NCI-H128 (cell line): Measurements from ENCODE around the gene NDUFB2.
A peak's percentile ranks its signal among the peaks of the same experiment; 100 is the strongest.
"Not testable (repeated sequence)": the region's sequence is repeated elsewhere in the genome, so short reads cannot be mapped to it uniquely, and the experiment has no call there.

ENCODE experiments used
- DNase-seq: peaks from one replicate; lab custom pipeline; 2025; ENCODE audit not compliant: unreplicated experiment; lab: John Stamatoyannopoulos, UW

NDUFB2 gene

DNA sequence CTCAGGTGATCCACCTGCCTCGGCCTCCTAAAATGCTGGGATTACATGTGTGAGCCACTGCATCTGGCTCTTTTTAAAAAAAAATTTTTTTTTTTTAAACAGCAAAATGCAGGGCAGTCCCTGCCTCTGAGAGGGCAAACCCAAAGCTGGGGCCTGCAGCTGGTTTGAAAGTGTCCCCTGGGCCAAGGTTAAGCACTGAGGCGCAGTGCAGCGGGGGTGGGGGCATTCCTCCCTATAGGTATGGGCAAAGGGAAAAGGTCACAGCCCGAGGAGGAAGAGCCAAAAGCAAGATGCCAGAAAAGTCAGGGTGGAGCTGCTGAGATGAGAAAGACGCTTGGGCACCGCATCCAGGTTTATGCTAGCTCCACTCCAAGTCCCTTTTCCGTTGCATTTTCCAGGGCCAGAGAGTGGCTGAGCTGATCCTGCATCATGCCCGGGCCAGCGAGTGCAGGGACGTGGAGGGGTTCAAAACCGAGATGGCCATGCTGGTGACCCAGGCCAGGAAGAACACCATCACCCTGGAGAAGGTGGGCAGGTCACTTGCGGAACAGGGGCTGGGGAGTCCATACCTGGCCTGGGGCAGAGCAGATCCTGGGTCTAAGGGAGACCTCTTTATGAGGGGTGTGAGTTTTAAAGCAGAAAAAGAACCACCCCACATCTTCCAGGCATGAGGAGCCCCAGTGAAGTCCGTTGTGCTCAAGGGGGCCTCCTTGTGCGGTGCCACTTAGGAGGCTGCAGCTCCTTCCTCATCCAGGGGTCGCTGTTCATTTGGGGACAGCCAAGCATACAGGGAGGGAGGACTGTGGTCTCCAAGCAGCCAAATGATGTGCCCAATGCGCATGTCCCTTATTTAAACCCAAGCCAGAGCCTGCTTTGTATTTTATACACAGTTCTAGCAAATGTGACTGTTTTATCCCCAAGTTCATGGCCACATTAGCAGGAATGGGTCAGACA, 7.0 kb upstream of the NDUFB2 start:
- no peak for DNase-seq

DNA sequence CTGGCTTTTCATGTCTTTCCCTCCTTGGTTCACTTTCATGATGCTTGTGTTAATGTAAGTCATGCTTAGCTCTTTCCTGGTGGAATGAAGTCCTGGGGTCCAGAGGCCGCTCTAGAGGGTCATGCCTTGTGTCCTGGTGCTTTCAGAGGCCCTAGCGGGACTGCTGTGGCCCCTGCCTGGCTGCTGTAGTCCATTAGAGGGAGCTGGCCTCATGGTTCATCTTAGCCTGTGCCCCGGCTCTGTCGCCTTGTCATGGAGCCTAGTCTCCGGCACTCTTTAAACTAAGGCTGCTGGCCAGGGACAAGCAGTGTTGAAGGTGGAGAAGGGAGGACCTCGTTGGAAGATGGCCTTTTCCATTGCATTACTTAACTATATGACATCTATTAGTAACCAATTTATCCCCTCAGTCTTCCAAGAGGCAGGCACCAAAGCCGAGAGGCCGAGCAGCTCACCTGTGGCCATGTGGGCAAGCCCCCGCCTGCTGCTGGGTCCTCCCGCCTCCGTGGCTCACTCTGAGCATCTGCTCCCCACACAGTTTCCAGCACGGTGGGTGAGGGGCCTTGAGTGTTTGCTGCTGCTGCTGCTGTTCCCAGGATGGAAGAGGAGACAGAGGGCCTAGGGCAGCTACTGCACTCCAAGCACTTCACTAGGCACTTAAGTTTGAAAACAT, 5.0 kb upstream of the NDUFB2 start:
- no peak for DNase-seq

DNA sequence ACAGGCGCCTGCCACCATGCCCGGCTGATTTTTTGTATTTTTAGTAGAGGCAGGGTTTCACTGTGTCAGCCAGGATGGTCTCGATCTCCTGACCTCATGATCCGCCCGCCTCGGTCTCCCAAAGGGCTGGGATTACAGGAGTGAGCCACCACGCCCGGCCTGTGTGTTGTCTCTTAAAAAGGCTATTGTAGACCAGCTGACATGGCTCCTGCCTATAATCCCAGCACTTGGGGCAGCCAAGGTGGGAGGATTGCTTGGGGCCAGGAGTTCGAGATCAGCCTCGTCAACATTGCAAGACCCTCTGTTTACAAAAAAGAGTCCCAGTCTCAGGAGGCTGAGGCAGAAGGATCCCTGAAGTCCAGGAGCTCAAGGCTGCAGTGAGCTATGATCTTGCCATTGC, 2.7 kb upstream of the NDUFB2 start:
- DNase-seq = not testable (repeated sequence)

DNA sequence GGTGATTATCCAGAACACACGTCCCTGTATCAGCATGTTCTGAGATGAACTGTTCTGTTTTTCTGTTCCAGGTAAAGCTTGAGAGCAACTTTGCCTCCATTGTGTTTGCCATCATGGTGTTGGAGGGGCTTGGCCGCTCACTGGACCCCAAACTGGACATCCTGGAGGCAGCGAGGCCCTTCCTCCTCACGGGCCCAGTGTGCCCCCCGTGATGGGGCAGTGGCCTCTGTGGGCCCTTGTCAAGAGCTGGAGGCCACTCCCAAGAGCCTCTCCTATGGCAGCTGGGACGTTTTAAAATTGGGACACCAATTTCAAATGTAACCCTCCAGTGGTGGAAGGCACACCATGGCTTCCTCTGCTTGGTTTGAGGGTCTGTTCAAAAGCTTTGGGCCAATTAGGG, 1.9 kb upstream of the NDUFB2 start:
- no peak for DNase-seq

DNA sequence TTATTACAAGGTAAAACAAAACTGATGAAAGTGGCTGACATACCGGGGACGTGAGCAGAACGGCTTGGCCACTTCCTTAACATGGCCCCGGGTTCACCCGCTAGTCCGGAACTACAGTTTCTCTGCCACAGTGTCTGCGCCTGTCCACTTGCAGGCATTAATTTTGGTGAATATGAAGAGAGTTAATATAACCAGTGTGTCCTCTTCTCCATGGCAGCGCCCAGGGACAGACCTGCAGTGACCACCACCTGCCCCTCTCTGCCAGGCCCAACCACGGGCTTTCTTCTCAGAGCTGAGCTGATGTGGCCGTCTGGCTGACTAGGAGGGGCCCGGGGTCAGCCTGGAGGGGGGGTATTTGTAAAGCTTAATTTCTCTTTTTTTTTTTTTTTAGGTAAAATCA, 1.1 kb upstream of the NDUFB2 start:
- no peak for DNase-seq

DNA sequence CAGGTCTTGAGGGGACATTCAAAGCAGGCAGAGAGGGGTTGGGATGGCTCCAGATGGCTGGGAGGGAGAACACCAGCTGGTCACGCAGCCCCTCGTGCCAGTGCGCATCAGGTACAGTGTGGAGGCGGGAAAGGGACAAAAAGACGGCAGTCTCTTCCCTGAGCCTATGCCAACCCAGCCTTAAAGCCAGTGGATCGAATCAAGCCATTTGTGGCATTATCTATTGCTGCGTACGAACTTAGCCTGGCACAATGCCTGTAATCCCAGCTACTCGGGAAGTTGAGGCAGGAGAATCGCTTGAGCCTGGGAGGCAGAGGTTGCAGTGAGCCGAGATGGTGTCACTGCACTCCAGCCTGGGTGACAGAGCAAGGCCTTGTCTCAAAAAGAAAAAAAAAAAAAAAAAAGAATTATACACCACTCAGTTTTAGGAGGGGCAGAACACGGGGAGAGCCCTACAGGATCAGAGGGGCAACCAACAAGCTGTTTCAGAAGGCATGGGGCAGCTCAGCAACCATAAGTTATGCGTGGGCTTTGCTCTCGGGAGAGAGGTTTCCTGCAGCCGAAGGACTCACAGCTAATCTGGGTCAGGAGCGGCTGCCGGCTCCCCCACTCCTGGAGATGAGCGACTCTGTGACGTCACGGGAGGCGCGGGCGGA, 356 bp upstream of the NDUFB2 start:
- no peak for DNase-seq

DNA sequence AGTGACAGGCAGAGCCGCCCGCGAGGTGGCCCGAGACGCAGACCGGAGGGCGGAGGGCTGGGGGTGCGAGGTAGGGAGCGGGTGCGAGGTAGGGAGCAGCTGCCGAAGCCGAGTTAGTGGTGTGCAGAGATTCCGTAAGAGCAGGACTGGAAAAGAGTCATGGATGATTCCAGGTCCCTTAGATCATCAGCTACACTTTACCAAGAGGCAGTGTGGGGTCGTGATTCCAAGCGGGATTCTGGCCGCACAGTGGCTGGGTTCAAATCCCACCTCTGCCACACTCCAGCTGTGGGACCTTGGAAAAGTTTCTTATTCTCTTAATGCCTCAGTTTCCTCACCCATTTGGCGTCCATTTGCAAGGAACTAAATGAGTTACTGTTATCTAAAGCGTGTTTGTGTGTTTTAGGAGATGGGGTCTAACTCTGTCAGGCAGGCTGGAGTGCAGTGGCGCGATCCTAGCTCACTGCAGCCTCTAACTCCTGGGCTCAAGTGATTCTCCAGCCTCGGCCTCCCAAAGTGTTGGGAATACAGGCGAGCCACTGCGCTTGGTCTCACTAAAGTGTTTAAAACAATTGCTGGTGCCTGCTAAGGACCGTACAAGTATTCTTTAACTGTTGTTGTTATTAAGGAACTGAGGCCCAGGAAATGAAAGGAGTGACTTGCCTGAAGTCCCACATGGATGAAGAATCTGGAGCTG, 1.1 kb downstream of the NDUFB2 start:
- no peak for DNase-seq

DNA sequence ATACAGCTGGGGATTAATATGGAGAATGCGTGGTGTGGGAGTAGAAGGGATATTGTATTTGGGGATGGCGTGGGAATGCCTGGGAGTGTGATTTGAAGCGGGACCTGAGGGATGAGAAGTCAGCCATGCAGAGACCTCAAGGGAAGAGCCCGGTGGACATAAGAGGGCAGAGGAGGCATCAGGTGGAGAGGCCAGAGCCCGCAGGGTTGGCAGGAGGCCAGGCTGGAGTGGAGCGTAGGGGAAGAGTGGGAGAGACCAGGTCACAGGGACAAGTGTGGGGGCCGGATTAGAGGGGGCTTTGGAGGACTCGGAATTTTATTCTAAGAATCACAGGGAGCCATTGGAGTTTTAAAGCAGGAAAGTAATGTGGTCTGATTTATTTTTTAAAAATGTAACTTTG, 2.0 kb downstream of the NDUFB2 start:
- DNase-seq = no peak

DNA sequence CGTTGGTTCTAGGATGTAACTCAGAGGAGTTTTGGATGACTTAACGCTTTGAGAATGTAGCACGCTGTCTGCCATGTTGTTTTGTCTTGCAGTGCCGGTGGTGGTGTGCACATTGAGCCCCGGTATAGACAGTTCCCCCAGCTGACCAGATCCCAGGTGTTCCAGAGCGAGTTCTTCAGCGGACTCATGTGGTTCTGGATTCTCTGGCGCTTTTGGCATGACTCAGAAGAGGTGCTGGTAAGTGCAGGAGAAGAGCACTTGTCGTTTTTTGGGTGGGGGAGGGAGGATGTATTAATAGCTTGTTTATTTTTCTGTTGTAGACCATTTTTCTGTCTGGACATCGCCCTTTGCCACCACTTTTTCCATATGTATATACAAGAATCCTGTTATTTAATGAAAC, 6.3 kb downstream of the NDUFB2 start:
- no peak for DNase-seq

DNA sequence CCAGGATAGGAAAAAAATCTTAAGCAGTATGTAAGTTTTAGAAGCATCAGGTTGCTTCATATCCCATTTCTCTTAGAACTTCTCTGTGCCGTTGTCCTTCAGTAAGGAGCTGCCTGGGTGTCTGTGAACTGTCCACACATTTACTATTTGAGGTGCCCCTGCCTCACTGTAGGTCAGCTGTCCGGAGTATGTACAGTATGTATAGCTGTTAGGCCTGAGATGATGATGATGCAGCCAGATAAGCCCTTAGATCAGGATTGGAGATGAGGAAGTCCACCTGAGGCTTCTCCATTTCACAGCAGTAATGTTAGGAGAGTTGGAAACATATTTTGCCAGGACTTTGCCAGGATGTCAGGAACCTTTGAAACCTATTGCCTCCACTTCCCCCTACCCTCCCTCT, 7.7 kb downstream of the NDUFB2 start:
- no peak for DNase-seq

DNA sequence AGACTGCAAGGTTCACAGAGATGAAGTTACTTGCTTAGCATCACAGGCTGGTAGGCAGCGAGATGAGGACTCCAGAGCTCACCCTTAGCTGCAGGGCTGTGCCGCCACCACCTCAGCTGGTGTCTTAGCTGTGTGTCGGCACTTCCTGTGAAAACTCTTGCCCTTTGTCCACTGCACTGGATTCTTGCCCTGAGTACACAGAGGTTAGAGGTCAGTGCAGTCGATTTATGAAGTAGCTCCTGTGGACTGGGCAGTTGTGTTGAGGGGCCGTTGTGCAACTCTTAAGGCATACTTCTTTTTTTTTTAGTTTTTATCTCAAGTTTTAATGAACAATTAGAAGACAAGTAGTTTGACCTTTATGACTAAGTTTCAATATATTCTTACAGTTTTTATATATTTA, 10.6 kb downstream of the NDUFB2 start:
- no peak for DNase-seq

DNA sequence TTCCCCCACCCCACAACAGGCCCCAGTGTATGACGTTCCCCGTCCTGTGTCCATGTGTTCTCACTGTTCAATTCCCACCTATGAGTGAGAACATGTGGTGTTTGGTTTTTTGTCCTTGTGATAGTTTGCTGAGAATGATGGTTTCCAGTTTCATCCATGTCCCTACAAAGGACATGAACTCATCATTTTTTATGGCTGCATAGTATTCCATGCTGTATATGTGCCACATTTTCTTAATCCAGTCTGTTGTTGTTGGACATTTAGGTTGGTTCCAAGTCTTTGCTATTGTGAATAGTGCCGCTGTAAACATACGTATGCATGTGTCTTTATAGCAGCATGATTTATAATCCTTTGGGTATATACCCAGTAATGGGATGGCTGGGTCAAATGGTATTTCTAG, 12.3 kb downstream of the NDUFB2 start:
- DNase-seq = not testable (repeated sequence)

DNA sequence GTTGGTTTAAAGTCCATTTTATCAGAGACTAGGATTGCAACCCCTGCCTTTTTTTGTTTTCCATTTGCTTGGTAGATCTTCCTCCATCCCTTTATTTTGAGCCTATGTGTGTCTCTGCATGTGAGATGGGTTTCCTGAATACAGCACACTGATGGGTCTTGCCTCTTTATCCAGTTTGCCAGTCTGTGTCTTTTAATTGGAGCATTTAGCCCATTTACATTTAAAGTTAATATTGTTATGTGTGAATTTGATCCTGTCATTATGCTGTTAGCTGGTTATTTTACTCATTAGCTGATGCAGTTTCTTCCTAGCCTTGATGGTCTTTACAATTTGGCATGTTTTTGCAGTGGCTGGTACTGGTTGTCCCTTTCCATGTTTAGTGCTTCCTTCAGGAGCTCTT, 15.9 kb downstream of the NDUFB2 start:
- not testable (repeated sequence) for DNase-seq

DNA sequence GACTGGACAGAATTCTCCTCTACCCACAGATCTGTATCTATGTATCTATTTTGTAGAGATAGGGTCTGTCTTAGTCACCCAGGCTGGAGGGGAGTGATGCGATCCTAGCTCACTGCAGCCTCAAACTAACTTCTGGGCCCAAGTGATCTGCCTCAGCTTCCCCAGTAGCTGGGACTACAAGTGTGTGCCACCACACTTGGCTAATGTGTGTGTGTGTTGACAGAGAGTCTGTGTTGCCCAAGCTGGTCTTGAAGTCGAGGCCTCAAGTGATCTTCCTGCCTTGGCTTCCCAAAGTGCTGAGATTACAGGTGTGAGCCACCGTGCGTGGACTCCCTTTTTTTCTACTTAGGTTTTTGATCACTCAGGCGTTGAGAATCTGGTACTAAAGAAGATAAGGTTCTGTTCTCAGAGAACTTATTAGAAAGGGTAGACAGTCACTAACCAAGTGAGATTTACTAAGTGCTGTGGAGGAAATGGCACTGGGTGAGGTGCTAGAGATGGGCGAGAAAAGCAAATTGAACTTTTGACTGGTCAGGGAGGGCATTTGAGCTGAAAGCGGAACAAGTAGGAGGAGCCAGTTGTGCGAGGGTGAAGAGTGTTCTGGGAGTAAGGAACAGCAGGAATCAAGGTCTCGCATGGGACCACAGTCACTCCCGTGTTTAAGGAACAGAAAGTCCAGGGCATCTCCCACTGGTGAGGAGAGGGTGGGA, 18.0 kb downstream of the NDUFB2 start:
- DNase-seq = no peak

DNA sequence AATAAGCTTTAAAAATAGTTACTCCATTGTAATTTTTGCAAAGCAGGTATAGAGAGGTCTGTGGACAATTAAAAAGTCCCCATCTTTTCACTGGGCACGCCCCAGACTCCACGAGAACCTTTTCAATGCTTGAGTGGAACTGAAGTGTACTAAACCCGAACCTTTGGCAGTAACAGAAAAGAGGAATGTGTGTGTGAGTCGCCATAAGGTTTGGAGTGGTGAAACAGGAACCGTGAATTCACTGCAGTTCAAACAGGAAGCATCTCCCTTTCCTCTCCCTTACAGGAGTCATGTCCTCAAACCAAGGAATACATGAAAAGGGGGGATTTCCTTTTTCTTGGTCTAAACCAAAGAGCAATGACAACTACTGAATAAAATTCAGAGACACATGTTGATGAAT, 23.2 kb downstream of the NDUFB2 start:
- DNase-seq = peak; percentile 17

DNA sequence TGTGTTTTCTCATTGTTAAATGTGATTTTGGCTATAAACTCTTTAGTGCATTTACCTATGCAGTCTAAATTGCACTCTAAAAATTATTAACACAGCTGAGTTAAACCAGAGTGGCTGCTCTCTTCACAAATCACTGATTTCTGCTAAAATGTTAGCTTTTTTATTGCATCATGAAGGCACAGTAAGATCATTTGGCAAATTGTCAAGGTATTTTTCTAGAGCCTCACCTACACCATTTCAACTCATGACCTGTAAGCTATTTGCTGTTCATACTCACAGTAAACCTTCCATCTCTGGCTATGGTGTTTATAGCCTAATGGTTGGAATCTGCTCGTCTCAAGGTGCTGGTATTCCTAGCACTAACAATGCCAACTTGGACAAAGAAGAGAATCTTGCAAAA, 25.7 kb downstream of the NDUFB2 start:
- DNase-seq = no peak

DNA sequence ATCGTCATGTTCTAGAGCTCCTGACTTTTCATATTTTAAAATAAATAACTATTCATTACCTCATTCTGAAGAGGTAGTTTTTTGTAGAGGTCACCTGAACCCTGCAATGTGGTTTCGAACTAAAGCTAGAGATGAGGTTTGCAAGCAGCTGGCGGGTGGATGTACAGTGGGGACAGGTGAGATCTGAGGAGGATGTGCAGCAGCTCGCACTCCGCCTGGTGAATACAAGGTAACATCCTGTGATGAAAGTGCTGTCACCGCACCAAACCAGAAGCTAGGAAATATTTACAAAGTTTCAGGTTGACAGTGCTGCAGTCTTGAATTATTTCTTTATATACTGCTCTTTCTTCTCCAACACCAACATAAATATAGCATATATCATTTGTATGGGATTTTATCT, 26.5 kb downstream of the NDUFB2 start:
- DNase-seq = no peak

DNA sequence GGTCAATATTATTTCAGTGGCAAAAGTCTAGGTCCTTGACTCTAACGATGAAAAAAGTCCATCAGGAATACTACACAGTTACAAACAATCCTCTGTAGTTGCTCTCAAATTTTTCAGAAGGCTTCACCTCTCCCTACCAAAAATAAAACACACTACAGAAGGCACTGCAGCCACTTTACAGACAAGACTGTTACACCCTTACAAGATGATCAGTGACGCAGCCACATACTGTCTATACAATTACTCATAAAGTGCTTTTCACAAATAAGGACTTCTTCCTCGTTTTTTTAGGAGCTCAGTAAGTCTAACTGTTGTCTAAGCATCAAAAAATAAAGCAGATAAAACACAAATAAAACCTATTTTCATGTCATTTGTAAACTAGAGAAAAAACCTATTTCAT, 27.1 kb downstream of the NDUFB2 start:
- no peak for DNase-seq

DNA sequence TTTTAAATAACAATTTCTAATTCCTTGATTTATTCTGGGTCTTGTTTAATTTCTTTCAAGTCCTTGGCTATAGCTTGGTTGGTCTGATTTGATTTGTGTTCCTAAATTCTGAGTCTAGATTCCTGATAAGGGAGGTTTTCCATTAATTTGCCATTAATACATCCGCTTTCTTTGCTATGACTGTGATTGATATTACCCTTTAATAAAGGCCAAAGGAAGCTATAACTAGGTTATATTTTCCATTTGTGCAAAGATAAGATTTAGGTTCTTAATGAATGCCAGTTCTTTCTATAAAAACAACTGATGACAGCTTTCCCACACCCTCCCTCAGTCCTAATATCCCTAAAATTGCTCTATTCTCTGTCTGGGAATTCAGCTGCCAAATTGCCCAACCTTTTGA, 28.2 kb downstream of the NDUFB2 start:
- no peak for DNase-seq

DNA sequence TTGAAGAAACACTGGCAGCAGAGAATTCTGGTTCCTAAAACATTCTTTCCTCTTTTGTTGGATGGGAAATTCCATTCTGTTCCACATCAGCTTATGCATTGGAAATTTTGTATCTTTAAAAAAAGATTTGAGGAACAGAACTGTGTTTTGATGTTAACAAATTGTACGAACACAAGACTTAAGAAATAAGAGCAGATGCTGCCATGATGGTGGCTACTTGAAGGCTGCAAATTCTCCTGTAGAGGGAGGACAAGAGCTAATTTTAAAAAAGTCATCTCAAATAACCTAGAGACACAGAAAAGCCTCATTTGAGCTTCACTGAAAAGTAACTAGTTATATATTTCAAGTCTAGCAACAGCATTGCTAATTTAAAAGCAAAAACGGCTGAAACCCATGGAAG, 29.8 kb downstream of the NDUFB2 start:
- no peak for DNase-seq

DNA sequence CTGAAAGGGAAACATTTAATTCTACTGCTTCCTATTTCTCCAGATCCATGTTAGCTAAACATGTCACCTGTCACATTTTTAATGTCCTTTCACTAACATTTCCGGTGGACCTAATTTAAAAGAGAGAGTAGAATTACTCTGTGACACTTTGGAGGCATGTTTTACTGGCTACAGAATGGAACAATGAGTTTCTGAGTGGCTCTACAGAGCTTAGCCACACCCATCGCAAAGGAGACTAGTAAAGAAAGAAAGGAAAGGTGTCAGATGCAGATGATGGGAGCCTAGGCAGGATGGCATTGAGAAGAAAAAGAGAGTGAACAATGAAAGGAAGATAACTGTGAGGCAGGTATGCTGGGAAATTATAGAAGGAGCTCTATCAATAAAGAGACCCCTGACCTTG, 35.9 kb downstream of the NDUFB2 start:
- no peak for DNase-seq
